ENCODE measurements around the gene LMAN2L. TPM values are rescaled to one million over a fixed set of nuclear protein-coding genes. Genes with fewer than 3 reads are reported as not detected.

The LMAN2L gene
- total RNA-seq, 2 donors from 2014 or later: 5.1 to 6.3 TPM

Other genes starting within 250 kb of the LMAN2L start
- 1 to 10 TPM in 1 of 2 donors, under 1 TPM in 1; 0.14 to 2.2 TPM for gene NEURL3, start 234.7 kb downstream of the LMAN2L start, total RNA-seq
- 100 to 1,000 TPM in 1 of 2 donors, 10 to 100 TPM in 1; 51.5 to 348 TPM for gene ARID5A, start 203.3 kb downstream of the LMAN2L start, total RNA-seq
- gene KANSL3, start 101.8 kb downstream of the LMAN2L start, total RNA-seq: 10 to 100 TPM; 51.4 to 53.6 TPM
- not detected for gene FER1L5, start 97.3 kb downstream of the LMAN2L start, total RNA-seq
- 1 to 10 TPM; 8.7 to 8.9 TPM for gene CNNM4, start 20.8 kb upstream of the LMAN2L start, total RNA-seq
- gene CNNM3, start 76.2 kb upstream of the LMAN2L start, total RNA-seq: 10 to 100 TPM; 15.0 to 18.8 TPM
- 1 to 10 TPM; 3.7 to 6.8 TPM for gene ANKRD23, start 104.0 kb upstream of the LMAN2L start, total RNA-seq
- gene ANKRD39, start 118.0 kb upstream of the LMAN2L start, total RNA-seq: 10 to 100 TPM; 23.8 to 39.2 TPM
- gene SEMA4C, start 130.0 kb upstream of the LMAN2L start, total RNA-seq: 10 to 100 TPM in 1 of 2 donors, 1 to 10 TPM in 1; 6.8 to 10.8 TPM
- gene FAM178B, start 246.5 kb upstream of the LMAN2L start, total RNA-seq: under 1 TPM; 0.31 to 0.43 TPM

Measured in activated naive CD4-positive, alpha-beta T cell treated with anti-CD3 and anti-CD28 coated beads, Interleukin-2, amount 50 U/mL, for 72 hours (primary cell).